ENCODE data around the gene SH3RF3. TPM values are rescaled to one million over a fixed set of nuclear protein-coding genes. Genes with fewer than 3 reads are reported as not detected.

The SH3RF3 gene
- total and polyA plus RNA-seq, 10 of the 15 experiments (the other 5 are each of a cell fraction or from before 2014, with no cell fraction given) = 0.08 to 8.8 (median 2.3) TPM

GRCh38 chr2:109242654-109243331 lies 113.8 kb downstream of the SH3RF3 start:
- no peaks in the 10 kb centered on the region for H3K9me3 ChIP-seq (replicated peaks; ENCODE audit: control insufficient read depth, insufficient read depth, low read length)
- no peak overlapping the region for H3K27ac ChIP-seq (ENCODE audit: control insufficient read depth, insufficient read depth)
- H3K36me3 ChIP-seq (ENCODE audit: control insufficient read depth in 2 of 2, insufficient read depth in 2 of 2, low read length in 1 of 2) = no peaks in the 10 kb centered on the region
- H2AFZ ChIP-seq (ENCODE audit: control insufficient read depth, low read depth, low read length) = no peak overlapping the region
- in situ Hi-C loops (cut with MboI) = no loop called here
- ATAC-seq (no peak), DNase-seq (ENCODE audit: low read depth, low spot score) (no peak), FAIRE-seq (no peak)
- H3K79me2 ChIP-seq (ENCODE audit: control insufficient read depth, insufficient read depth, low read length) = no peaks in the 10 kb centered on the region
- ChIA-PET SMC1A (ENCODE audit: uncharacterized antibody, unreplicated experiment) (interaction anchor here (1.0 to 1.3 kb wide), 2 partner anchors 10 to 109 kb away, joined by 3 read pairs; no protein-coding TSS in a partner anchor), POLR2A (no interaction called here), RAD21 (ENCODE audit: unreplicated experiment) (no interaction called here), CTCF (interaction anchor here (1.1 kb wide), 1 partner anchor 17 kb away, joined by 4 read pairs; no protein-coding TSS in a partner anchor)
- TF ChIP-seq, protein P1, sequence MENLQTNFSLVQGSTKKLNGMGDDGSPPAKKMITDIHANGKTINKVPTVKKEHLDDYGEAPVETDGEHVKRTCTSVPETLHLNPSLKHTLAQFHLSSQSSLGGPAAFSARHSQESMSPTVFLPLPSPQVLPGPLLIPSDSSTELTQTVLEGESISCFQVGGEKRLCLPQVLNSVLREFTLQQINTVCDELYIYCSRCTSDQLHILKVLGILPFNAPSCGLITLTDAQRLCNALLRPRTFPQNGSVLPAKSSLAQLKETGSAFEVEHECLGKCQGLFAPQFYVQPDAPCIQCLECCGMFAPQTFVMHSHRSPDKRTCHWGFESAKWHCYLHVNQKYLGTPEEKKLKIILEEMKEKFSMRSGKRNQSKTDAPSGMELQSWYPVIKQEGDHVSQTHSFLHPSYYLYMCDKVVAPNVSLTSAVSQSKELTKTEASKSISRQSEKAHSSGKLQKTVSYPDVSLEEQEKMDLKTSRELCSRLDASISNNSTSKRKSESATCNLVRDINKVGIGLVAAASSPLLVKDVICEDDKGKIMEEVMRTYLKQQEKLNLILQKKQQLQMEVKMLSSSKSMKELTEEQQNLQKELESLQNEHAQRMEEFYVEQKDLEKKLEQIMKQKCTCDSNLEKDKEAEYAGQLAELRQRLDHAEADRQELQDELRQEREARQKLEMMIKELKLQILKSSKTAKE (IDR thresholded peaks at IDR 0.05; ENCODE audit: low read depth, poor library complexity, severe bottlenecking) = no peak
- no peak for TF ChIP-seq POLR2AphosphoS5 (IDR thresholded peaks at IDR 0.05; ENCODE audit: low read length)
- TF ChIP-seq SMARCA5 (IDR thresholded peaks at IDR 0.05) = no peak
- no peak for TF ChIP-seq SIX5 (IDR thresholded peaks at IDR 0.05; ENCODE audit: low read depth, low read length, severe bottlenecking)
- no peak for TF ChIP-seq BCL11A (IDR thresholded peaks at IDR 0.05; ENCODE audit: low read depth, low read length)
- TF ChIP-seq NFIC (IDR thresholded peaks at IDR 0.05; ENCODE audit: low read depth, low read length) = no peak
- no peak for TF ChIP-seq RAD51 (IDR thresholded peaks at IDR 0.05)
- no peak for TF ChIP-seq RFX5 (IDR thresholded peaks at IDR 0.05; ENCODE audit: low read depth, low read length)
- intact Hi-C loops (cut with micrococcal nuclease; ENCODE audit: unreplicated experiment) = no loop called here
- H3K4me1 ChIP-seq (ENCODE audit: control insufficient read depth, insufficient read depth, low read length) = peaks cover 5% of the 10 kb centered on the region
- no peaks in the 10 kb centered on the region for H4K20me1 ChIP-seq (ENCODE audit: control insufficient read depth, insufficient read depth)
- no peak overlapping the region for H3K4me2 ChIP-seq (ENCODE audit: control insufficient read depth, insufficient read depth)
- BruUV-seq (replicated peaks) = no TSS peak
- H3K4me3 ChIP-seq = no peak overlapping the region
- H3K9ac ChIP-seq (ENCODE audit: control insufficient read depth, insufficient read depth, low read length) = no peak overlapping the region
- no peaks in the 10 kb centered on the region for H3K27me3 ChIP-seq (replicated peaks in 1 of 2; ENCODE audit: control insufficient read depth in 2 of 2, insufficient read depth in 2 of 2, low read length in 1 of 2)
- WGBS (ENCODE audit: insufficient coverage, insufficient replicate concordance, low lambda C conversion rate, missing lambda C conversion rate) = 71% methylated on average over 12 of the region's 12 CpGs

All from GM12878 (cell line).